ENCODE data around the gene HPN.

HPN gene

DNA sequence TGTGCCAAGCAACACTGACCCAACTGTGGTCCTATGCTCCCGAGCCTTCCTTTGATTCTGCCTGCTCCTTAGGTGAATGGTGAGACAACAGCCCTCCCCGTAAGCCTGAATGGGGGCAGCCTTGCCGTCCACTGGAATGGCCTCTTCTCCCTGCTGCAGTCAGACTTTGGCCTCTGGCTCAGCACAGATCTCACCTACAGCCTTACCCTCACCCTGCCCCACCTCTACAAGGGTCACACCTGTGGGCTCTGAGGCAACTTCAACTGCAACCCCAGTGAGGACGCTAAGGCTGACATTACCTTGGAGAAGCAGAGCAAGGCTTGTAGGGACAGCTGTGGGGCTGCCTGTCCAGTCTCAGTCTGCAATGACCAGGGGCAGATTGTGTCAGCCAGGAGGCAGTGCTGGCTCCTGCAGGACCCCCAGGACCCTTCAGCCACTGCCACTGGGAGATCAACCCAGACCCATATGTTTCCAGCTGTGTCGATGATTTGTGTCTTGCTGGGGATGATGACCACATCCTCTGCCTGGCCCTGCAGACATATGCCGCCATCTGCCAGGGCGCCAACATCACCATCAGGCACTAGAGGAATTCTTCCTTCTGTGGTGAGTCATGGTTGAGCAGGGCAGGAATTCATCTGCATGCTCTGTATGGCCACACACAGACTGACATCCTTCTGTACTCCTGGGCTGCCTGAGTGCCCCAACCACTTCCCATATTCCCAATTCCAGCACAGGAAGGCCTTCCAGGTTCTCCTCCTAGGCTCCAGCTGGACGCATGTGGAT lies 46.8 kb downstream of the HPN start:
- DNase-seq (ENCODE audit: low read depth) = no peak
- H3K4me3 ChIP-seq (ENCODE audit: low read depth, low read length) = no peak overlapping the region
- TF ChIP-seq, protein P1, sequence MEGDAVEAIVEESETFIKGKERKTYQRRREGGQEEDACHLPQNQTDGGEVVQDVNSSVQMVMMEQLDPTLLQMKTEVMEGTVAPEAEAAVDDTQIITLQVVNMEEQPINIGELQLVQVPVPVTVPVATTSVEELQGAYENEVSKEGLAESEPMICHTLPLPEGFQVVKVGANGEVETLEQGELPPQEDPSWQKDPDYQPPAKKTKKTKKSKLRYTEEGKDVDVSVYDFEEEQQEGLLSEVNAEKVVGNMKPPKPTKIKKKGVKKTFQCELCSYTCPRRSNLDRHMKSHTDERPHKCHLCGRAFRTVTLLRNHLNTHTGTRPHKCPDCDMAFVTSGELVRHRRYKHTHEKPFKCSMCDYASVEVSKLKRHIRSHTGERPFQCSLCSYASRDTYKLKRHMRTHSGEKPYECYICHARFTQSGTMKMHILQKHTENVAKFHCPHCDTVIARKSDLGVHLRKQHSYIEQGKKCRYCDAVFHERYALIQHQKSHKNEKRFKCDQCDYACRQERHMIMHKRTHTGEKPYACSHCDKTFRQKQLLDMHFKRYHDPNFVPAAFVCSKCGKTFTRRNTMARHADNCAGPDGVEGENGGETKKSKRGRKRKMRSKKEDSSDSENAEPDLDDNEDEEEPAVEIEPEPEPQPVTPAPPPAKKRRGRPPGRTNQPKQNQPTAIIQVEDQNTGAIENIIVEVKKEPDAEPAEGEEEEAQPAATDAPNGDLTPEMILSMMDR (IDR thresholded peaks at IDR 0.05; ENCODE audit: control insufficient read depth, extremely low read depth, insufficient read depth) = no peak

DNA sequence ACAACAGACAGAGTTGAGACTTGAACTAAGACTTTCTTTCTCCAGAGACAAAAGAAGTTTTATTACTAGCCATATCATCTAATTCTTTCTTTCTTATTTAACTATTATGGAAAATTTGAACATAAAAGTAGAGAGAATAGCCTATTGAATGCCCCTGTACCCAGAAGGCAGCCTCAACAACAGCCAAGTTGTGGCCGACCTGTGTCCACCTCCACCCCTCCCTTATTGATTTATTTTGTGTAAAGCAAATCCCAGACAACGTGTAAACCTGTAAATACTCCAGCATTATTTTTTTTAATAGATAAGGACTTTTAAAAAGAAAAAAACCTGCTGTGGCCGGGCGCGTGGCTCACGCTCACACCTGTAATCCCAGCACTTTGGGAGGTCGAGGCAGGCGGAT lies 48.0 kb downstream of the HPN start:
- TF ChIP-seq, protein P1 (IDR thresholded peaks at IDR 0.05; ENCODE audit: control insufficient read depth, extremely low read depth, insufficient read depth) = no peak
- H3K4me3 ChIP-seq (ENCODE audit: low read depth, low read length) = no peak overlapping the region
- DNase-seq (ENCODE audit: low read depth) = no peak

DNA sequence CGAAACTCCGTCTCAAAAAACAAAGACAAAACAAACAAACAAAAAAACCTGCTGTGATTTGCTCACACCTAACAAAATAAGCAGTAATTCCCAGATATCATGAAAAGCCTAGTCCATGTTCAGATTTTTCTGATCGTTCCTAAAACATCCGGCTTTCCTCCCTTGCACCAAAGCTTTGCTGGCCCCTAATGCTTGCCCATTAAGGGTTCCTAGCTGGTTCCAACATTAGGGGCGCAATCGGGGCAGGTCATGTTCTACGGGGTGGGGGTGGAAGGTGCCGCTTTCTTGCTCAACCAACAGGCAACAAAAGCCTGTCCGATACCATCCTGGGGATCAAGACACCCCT lies 48.6 kb downstream of the HPN start:
- no peak overlapping the region for H3K4me3 ChIP-seq (ENCODE audit: low read depth, low read length)
- DNase-seq (ENCODE audit: low read depth) = no peak
- TF ChIP-seq, protein P1 (IDR thresholded peaks at IDR 0.05; ENCODE audit: control insufficient read depth, extremely low read depth, insufficient read depth) = no peak

DNA sequence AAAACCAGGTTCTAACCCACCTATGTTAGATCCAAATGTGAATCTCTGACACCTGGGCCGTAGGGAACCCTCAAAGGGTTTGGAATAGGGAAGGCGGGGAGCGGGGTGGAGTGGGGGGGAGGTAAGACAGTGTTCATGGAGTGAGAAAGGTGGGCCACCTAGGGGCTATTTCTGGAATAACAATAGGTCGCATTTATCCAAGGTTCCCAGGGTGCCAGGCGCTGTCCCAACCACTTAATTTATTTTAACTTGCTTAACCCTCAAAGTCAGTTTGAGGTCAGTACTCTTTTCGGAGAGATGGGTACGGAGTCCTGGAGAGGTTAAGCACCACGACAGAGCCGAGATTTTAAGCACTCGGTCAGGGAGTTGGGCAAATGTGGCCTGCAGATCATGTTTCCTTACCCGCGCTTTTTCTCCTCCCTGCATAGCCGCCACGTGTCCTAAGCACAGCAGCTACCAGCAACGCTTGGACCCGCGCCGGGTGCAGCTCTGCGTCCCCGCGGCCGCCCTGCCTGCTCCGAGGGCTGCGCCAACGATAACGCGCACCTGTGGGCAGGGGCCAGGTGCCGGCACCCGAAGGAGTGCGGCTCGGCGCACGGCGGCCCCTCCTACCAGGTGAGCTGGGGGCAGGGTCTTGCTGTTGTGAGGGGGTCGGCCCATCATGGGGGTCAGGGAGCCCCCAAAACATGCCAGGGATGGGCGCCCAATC lies 49.1 kb downstream of the HPN start:
- H3K4me3 ChIP-seq (ENCODE audit: low read depth, low read length) = no peak overlapping the region
- TF ChIP-seq, protein P1 (IDR thresholded peaks at IDR 0.05; ENCODE audit: control insufficient read depth, extremely low read depth, insufficient read depth) = peak; percentile 66
- peak; percentile 25 for DNase-seq (ENCODE audit: low read depth)

DNA sequence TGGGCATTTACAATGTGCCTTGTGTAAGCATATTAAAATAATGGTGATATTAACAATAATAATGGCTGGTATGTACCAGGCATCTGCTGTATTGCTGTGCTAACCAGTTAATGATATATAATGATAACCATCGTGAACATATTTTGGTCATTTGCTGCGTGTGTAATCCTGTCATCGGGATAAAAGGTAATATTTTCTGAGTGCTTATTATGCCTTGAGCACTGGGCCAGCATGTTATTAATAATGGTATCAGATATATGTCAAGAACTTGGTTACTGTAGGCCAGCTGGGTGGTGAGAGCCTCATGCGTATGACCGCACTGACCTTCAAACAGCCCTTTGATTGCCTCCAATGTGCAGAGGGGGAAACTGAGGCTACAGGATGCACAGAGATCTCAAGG lies 51.9 kb downstream of the HPN start:
- H3K4me3 ChIP-seq (ENCODE audit: low read depth, low read length) = no peak overlapping the region
- TF ChIP-seq, protein P1 (IDR thresholded peaks at IDR 0.05; ENCODE audit: control insufficient read depth, extremely low read depth, insufficient read depth) = no peak
- DNase-seq (ENCODE audit: low read depth) = no peak

DNA sequence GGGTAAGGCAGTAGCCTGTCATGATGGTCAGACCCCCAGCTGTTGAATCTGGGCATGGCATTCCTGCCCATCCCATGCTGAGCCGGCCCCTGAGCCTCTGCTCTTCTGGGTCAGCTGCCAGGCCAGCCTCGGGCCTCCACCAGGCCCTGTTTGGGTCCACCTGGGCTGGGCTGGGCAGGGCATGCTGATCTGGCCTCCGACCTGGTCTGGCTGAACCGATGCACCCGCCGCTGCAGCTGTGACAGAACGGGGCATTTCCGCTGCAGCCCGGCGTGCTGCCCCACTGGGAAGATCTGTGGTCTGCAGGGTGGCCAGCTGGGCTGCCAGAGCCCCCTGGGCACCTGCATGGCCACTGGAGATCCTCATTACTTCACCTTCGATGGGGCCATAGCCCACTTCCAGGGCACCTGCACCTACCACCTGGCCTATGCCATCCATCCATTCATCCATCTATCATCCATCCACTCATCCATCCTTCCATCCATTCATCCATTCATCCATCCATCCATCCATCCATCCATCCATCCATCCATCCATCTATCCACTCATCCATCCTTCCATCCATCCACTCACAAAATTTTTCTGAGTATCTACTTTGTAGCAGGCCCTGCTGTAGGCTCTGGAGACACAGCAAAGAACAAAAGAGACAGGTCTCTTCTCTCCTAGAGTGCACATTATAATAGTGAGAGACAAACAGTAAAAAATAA lies 52.6 kb downstream of the HPN start:
- TF ChIP-seq, protein P1 (IDR thresholded peaks at IDR 0.05; ENCODE audit: control insufficient read depth, extremely low read depth, insufficient read depth) = no peak
- no peak overlapping the region for H3K4me3 ChIP-seq (ENCODE audit: low read depth, low read length)
- no peak for DNase-seq (ENCODE audit: low read depth)

Measured in LNCaP clone FGC (cell line).